Ureter (tissue), 1 donor: ENCODE measurements around the gene EXD1. TPM values are rescaled to one million over a fixed set of nuclear protein-coding genes. Genes with fewer than 3 reads are reported as not detected.
A peak's percentile ranks its signal among the peaks of the same experiment; 100 is the strongest.
"Not testable (repeated sequence)": the region's sequence is repeated elsewhere in the genome, so short reads cannot be mapped to it uniquely, and the experiment has no call there.

Source experiments
- DNase-seq: peaks from one replicate; pipeline ENCODE4 v3.0.0-alpha.2; 2020; ENCODE audit warnings: low spot score
- total RNA-seq: library from RNA; stranded (reverse); gene quantifications from one replicate; pipeline ENCODE4 v1.2.4, GENCODE V29; 2023
- donor health status: DM: yes; HTN: yes; CAD: no.

EXD1 gene
- total RNA-seq, 1 donor from 2014 or later, result not detected

DNA sequence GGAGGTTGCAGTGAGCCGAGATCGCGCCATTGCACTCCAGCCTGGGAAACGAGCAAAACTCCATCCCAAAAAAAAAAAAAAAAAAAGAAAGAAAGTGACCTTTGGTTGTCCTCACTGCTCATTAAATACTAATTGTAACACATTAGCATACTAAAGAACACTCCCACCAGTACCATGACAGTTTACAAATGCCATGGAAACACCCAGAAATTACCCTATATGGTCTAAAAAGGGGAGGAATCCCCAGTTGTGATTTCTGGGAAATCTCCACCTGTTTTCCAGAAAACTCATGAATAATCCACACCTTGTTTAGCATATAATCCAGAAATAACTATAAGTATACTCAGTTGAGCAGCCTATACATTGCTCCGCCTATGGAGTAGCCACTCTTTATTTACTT, 90.9 kb downstream of the EXD1 start:
- DNase-seq, result no peak

DNA sequence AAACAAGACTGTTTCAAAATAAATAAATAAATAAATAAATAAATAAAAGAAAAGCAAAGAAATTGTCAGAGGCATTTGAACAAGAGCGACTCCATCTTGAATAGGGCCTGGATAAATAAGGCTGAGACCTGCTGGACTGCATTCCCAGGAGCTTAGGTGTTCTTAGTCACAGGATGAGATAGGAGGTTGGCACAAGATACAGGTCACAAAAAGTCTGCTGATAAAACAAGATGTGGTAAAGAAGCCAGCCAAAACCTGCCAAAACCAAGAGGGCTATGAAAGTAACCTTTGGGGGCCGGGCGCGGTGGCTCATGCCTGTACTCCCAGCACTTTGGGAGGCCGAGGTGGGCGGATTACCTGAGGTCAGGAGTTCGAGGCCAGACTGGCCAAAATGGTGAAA, 91.4 kb downstream of the EXD1 start:
- peak; percentile 54 for DNase-seq

DNA sequence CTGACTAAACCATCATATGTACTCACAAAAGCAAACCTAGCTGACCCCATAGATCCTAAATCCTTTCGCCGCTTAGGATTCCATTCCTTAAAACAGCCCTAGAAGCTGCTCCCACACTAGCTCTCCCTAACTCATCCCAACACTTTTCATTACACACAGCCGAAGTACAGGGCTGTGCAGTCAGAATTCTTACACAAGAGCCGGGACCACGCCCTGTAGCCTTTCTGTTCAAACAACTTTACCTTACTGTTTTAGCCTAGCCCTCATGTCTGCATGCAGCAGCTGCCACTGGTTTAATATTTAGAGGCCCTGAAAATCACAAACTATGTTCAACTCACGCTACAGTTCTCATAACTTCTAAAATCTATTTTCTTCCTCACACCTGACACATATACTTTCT, 95.0 kb downstream of the EXD1 start:
- DNase-seq, result not testable (repeated sequence)

GRCh38 chr15:41133454-41133853, 97.1 kb downstream of the EXD1 start:
- no peak for DNase-seq

Other genes with a start within 250 kb of the EXD1 start
- 38.6 TPM for gene INO80, start 114.5 kb downstream of the EXD1 start, total RNA-seq
- 146 TPM for gene CHP1, start 511 bp upstream of the EXD1 start, total RNA-seq
- gene OIP5, start 101.8 kb upstream of the EXD1 start, total RNA-seq, result not detected
- 1.5 TPM for gene NUSAP1, start 102.1 kb upstream of the EXD1 start, total RNA-seq
- 14.6 TPM for gene NDUFAF1, start 171.7 kb upstream of the EXD1 start, total RNA-seq
- gene RTF1, start 186.3 kb upstream of the EXD1 start, total RNA-seq, result 33.2 TPM